Measurements from ENCODE around the gene FADS2. TPM values are rescaled to one million over a fixed set of nuclear protein-coding genes. Genes with fewer than 3 reads are reported as not detected.

FADS2 gene
- total and polyA plus RNA-seq, 2 of the 13 experiments (the other 11 are each of a cell fraction or from before 2014, with no cell fraction given): 90.1 to 124 TPM

DNA sequence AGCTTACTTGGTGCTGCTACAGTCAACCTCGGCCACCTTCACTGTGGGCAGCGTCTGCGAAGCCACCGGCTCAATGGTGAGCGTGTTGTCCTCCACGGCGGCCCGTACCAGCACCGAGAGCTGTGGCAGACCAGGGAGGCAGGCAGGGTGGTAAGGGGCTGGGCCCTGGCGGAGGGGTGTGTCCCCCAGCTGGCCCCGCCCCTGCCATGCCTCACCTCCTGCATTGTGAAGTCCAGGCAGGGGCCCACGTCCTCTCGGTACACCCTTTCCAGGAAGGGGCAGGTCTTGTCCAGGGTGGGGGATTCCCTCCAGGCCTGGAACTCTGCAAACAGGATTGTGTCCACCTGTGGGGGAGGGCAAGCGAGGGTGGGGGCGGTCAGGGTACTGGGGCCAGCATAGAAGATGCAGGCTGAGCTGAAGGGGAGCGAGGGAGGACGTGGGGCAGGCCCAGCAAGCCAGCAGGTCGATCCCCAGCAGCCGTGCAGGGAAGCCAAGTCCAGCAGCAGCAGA, 76.5 kb downstream of the FADS2 start (continued):
- TF ChIP-seq SIX1 (CRISPR knock-in tag; IDR thresholded peaks at IDR 0.05; ENCODE audit: borderline replicate concordance) (no peak), MXD3 (CRISPR knock-in tag; IDR thresholded peaks at IDR 0.05) (no peak), IRX3 (CRISPR knock-in tag; IDR thresholded peaks at IDR 0.05; ENCODE audit: borderline replicate concordance, low read depth) (no peak), PBX3 (CRISPR knock-in tag; IDR thresholded peaks at IDR 0.05; ENCODE audit: borderline replicate concordance) (no peak), CBX5 (CRISPR knock-in tag; IDR thresholded peaks at IDR 0.05; ENCODE audit: borderline replicate concordance) (no peak)

GRCh38 chr11:61905067-61905696, 77.1 kb downstream of the FADS2 start:
- 78% methylated on average over 10 of the region's 13 CpGs for WGBS (ENCODE audit: low lambda C conversion rate)
- no TSS peak for BruUV-seq (replicated peaks)
- ATAC-seq (peak; percentile 24), DNase-seq (ENCODE audit: low spot score) (no peak), FAIRE-seq (no peak)
- ChIA-PET POLR2A (interaction anchor here (0.8 to 2.9 kb wide), 21 partner anchors 10 to 194 kb away, joined by 3 to 37 read pairs (median 4); partner anchors contain the start of genes BEST1, FADS1 and FADS3), CTCF (ENCODE audit: low intra/inter-chr PET ratio, low total read pairs) (interaction anchor here (1.3 kb wide), 1 partner anchor 10 kb away, joined by 4 read pairs; no protein-coding TSS in a partner anchor)
- no peaks in the 10 kb centered on the region for H4K20me1 ChIP-seq (ENCODE audit: insufficient read depth, low read length)
- H2AFZ ChIP-seq (ENCODE audit: low read length): no peak overlapping the region
- no peaks in the 10 kb centered on the region for H3K79me2 ChIP-seq (ENCODE audit: insufficient read depth, low read length)
- H3K9ac ChIP-seq (ENCODE audit: insufficient read depth, low read depth, low read length): no peak overlapping the region
- no peaks in the 10 kb centered on the region for H3K9me3 ChIP-seq (ENCODE audit: low read length)
- no peaks in the 10 kb centered on the region for H3K27me3 ChIP-seq (ENCODE audit: control insufficient read depth in 1 of 2, insufficient read depth in 2 of 2, low read length in 2 of 2)
- peak overlapping the region; percentile 100 for H3K4me2 ChIP-seq (ENCODE audit: low read depth, low read length)
- H3K4me3 ChIP-seq (replicated peaks in 1 of 3; ENCODE audit: insufficient read depth in 1 of 3, low read depth in 2 of 3, low read length in 3 of 3): peak overlapping the region in 1 of 3 experiments; percentile 81; a peak in 2 of 6 replicates
- in situ Hi-C loops (cut with HindIII; ENCODE audit: extremely low pct_ligation_motif_present, low pct_unique_long_range_greater_than_20kb) (no loop called here), intact Hi-C loops (cut with micrococcal nuclease; ENCODE audit: unreplicated experiment) (no loop called here)
- peaks cover 32% of the 10 kb centered on the region for H3K4me1 ChIP-seq (ENCODE audit: insufficient read depth, low read length)
- H3K36me3 ChIP-seq (replicated peaks in 1 of 2; ENCODE audit: control insufficient read depth in 1 of 2, insufficient read depth in 2 of 2, low read length in 2 of 2): no peaks in the 10 kb centered on the region
- H3K27ac ChIP-seq (ENCODE audit: extremely low read length, insufficient read depth, low read length): no peak overlapping the region
- TF ChIP-seq, protein P1, sequence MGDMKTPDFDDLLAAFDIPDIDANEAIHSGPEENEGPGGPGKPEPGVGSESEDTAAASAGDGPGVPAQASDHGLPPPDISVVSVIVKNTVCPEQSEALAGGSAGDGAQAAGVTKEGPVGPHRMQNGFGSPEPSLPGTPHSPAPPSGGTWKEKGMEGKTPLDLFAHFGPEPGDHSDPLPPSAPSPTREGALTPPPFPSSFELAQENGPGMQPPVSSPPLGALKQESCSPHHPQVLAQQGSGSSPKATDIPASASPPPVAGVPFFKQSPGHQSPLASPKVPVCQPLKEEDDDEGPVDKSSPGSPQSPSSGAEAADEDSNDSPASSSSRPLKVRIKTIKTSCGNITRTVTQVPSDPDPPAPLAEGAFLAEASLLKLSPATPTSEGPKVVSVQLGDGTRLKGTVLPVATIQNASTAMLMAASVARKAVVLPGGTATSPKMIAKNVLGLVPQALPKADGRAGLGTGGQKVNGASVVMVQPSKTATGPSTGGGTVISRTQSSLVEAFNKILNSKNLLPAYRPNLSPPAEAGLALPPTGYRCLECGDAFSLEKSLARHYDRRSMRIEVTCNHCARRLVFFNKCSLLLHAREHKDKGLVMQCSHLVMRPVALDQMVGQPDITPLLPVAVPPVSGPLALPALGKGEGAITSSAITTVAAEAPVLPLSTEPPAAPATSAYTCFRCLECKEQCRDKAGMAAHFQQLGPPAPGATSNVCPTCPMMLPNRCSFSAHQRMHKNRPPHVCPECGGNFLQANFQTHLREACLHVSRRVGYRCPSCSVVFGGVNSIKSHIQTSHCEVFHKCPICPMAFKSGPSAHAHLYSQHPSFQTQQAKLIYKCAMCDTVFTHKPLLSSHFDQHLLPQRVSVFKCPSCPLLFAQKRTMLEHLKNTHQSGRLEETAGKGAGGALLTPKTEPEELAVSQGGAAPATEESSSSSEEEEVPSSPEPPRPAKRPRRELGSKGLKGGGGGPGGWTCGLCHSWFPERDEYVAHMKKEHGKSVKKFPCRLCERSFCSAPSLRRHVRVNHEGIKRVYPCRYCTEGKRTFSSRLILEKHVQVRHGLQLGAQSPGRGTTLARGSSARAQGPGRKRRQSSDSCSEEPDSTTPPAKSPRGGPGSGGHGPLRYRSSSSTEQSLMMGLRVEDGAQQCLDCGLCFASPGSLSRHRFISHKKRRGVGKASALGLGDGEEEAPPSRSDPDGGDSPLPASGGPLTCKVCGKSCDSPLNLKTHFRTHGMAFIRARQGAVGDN (CRISPR knock-in tag; IDR thresholded peaks at IDR 0.05): peak; percentile 4; the same call in 1 of the 2 replicates
- no peak for TF ChIP-seq ZNF17 (CRISPR knock-in tag; IDR thresholded peaks at IDR 0.05)
- TF ChIP-seq CBX5 (CRISPR knock-in tag; IDR thresholded peaks at IDR 0.05; ENCODE audit: borderline replicate concordance): no peak

Data from HepG2 (cell line).